HEK293 (cell line): ENCODE data around the gene DDX50.

Source experiments
- CTCF ChIA-PET: fragments of 350-600 bp; formaldehyde crosslinking; extraction: SDS; loops from one replicate; lab custom pipeline; 2021; ENCODE audit warnings: antibody characterized with exemption; lab: Yijun Ruan, JAX
- POLR2A ChIA-PET: fragments of 300-600 bp; formaldehyde crosslinking; extraction: SDS; loops from one replicate; lab custom pipeline; 2020; ENCODE audit warnings: antibody characterized with exemption, inconsistent platforms; lab: Yijun Ruan, JAX
- H3K27ac ChIP-seq: fragments of 200-500 bp; sonication (Bioruptor generic); 2 replicates; pipeline ENCODE4 v1.5.1; 2014; ENCODE audit warnings: low read depth, low read length, control low read depth, inconsistent platforms; ENCODE audit errors: extremely low read depth
- H3K36me3 ChIP-seq, 2 experiments: fragments of 200-500 bp in 1 of 2; sonication (Bioruptor generic) in 1 of 2; 1 replicate in 1 of 2; 2 replicates in 1 of 2; pipeline ENCODE4 v1.5.1; 2014 to 2017; ENCODE audit warnings: inconsistent platforms in 2 of 2, low read length in 2 of 2; ENCODE audit not compliant: control insufficient read depth in 2 of 2, insufficient read depth in 1 of 2
- H3K4me1 ChIP-seq: fragments of 200-500 bp; sonication (Bioruptor generic); 2 replicates; pipeline ENCODE4 v1.5.1; 2014; ENCODE audit warnings: mild to moderate bottlenecking, low read length, inconsistent platforms; ENCODE audit not compliant: control insufficient read depth, insufficient read depth
- H3K4me3 ChIP-seq: 2 replicates; pipeline ENCODE4 v1.5.1; 2011; ENCODE audit warnings: low read depth, mild to moderate bottlenecking, control low read depth, low read length, moderate library complexity
- H3K9me3 ChIP-seq: fragments of 200-500 bp; sonication (Bioruptor generic); 2 replicates; pipeline ENCODE4 v1.5.1; 2014; ENCODE audit warnings: low read depth, low read length, inconsistent platforms; ENCODE audit not compliant: control insufficient read depth, insufficient read depth
- KLF9 ChIP-seq: fragments of 450-650 bp; formaldehyde crosslinking; IDR thresholded peaks from 2 replicates; pipeline ENCODE4 v1.5.1; 2016; ENCODE audit warnings: missing biosample characterization, missing genetic modification characterization, low read depth
- ZBTB1 ChIP-seq: fragments of 450-650 bp; formaldehyde crosslinking; IDR thresholded peaks from 2 replicates; pipeline ENCODE4 v1.5.1; 2016; ENCODE audit warnings: missing biosample characterization, missing genetic modification characterization
- ZFHX2 ChIP-seq: fragments of 450-650 bp; formaldehyde crosslinking; conservative IDR thresholded peaks from 2 replicates; pipeline ENCODE4 v1.5.1; 2016; ENCODE audit warnings: missing biosample characterization, missing genetic modification characterization
- ZNF10 ChIP-seq: fragments of 450-650 bp; formaldehyde crosslinking; IDR thresholded peaks from 2 replicates; pipeline ENCODE4 v1.5.1; 2017; ENCODE audit warnings: missing biosample characterization, missing genetic modification characterization
- ZNF138 ChIP-seq: fragments of 450-650 bp; formaldehyde crosslinking; IDR thresholded peaks from 2 replicates; pipeline ENCODE4 v1.5.1; 2016; ENCODE audit warnings: missing biosample characterization, missing genetic modification characterization, borderline replicate concordance
- ZNF248 ChIP-seq: fragments of 450-650 bp; formaldehyde crosslinking; IDR thresholded peaks from 2 replicates; pipeline ENCODE4 v1.5.1; 2017; ENCODE audit warnings: missing biosample characterization, missing genetic modification characterization
- ZNF426 ChIP-seq: fragments of 450-650 bp; formaldehyde crosslinking; IDR thresholded peaks from 2 replicates; pipeline ENCODE4 v1.5.1; 2017; ENCODE audit warnings: missing biosample characterization, missing genetic modification characterization, mild to moderate bottlenecking, inconsistent platforms, moderate library complexity
- ZNF664 ChIP-seq: fragments of 450-650 bp; formaldehyde crosslinking; IDR thresholded peaks from 2 replicates; pipeline ENCODE4 v1.5.1; 2016; ENCODE audit warnings: missing biosample characterization, missing genetic modification characterization
- ZNF843 ChIP-seq: fragments of 450-650 bp; formaldehyde crosslinking; IDR thresholded peaks from 2 replicates; pipeline ENCODE4 v1.5.1; 2016; ENCODE audit warnings: missing biosample characterization, missing genetic modification characterization
- ZXDB ChIP-seq: fragments of 450-650 bp; formaldehyde crosslinking; IDR thresholded peaks from 2 replicates; pipeline ENCODE4 v1.5.1; 2016; ENCODE audit warnings: missing biosample characterization, missing genetic modification characterization
- TF ChIP-seq, protein P1 (sequence below): fragments of 450-650 bp; formaldehyde crosslinking; IDR thresholded peaks from 2 replicates; pipeline ENCODE4 v1.5.1; 2016; ENCODE audit warnings: missing biosample characterization, missing genetic modification characterization
- TF ChIP-seq, protein P2 (sequence below): fragments of 450-650 bp; formaldehyde crosslinking; IDR thresholded peaks from 2 replicates; pipeline ENCODE4 v1.5.1; 2017; ENCODE audit warnings: missing biosample characterization, mild to moderate bottlenecking, missing genetic modification characterization, moderate library complexity
- TF ChIP-seq, protein P3 (sequence below): fragments of 450-650 bp; IDR thresholded peaks from 2 replicates; pipeline ENCODE4 v1.5.1; 2018; ENCODE audit warnings: missing biosample characterization, missing genetic modification characterization
- TF ChIP-seq, protein P4 (sequence below): fragments of 450-650 bp; formaldehyde crosslinking; conservative IDR thresholded peaks from 2 replicates; pipeline ENCODE4 v1.5.1; 2016; ENCODE audit warnings: low read depth, missing biosample characterization, missing genetic modification characterization
- TF ChIP-seq, protein P5 (sequence below): IDR thresholded peaks from 2 replicates; pipeline ENCODE4 v1.6.1; 2011; ENCODE audit warnings: mild to moderate bottlenecking, low read depth, low read length, borderline replicate concordance

The DDX50 gene

DNA sequence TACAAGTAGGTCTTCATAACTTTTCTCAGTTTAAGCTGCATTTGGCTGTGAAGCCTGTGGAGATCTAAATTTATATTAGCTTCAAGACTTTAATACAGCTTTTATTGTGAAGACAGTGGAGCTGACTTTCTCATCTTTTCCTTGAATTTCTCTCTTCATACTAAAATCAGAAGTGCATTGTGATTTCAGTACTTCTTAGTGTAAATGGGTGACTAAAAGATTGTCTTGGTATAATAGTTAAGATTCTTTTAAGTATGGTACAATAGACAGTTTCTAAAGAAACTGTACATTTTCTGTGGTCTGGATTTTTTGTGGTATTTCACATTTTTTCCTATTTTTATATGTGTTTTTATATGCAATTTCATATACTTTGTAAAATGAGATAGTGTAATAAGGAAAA is 33.9 kb downstream of the DDX50 start (continued):
- TF ChIP-seq, protein P1, sequence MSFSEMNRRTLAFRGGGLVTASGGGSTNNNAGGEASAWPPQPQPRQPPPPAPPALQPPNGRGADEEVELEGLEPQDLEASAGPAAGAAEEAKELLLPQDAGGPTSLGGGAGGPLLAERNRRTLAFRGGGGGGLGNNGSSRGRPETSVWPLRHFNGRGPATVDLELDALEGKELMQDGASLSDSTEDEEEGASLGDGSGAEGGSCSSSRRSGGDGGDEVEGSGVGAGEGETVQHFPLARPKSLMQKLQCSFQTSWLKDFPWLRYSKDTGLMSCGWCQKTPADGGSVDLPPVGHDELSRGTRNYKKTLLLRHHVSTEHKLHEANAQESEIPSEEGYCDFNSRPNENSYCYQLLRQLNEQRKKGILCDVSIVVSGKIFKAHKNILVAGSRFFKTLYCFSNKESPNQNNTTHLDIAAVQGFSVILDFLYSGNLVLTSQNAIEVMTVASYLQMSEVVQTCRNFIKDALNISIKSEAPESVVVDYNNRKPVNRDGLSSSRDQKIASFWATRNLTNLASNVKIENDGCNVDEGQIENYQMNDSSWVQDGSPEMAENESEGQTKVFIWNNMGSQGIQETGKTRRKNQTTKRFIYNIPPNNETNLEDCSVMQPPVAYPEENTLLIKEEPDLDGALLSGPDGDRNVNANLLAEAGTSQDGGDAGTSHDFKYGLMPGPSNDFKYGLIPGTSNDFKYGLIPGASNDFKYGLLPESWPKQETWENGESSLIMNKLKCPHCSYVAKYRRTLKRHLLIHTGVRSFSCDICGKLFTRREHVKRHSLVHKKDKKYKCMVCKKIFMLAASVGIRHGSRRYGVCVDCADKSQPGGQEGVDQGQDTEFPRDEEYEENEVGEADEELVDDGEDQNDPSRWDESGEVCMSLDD (tag by site-specific recombination): no peak
- TF ChIP-seq, protein P2, sequence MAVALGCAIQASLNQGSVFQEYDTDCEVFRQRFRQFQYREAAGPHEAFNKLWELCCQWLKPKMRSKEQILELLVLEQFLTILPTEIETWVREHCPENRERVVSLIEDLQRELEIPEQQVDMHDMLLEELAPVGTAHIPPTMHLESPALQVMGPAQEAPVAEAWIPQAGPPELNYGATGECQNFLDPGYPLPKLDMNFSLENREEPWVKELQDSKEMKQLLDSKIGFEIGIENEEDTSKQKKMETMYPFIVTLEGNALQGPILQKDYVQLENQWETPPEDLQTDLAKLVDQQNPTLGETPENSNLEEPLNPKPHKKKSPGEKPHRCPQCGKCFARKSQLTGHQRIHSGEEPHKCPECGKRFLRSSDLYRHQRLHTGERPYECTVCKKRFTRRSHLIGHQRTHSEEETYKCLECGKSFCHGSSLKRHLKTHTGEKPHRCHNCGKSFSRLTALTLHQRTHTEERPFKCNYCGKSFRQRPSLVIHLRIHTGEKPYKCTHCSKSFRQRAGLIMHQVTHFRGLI (tag by site-specific recombination): no peak
- TF ChIP-seq ZNF10 (no peak), KLF9 (tag by site-specific recombination) (no peak), ZNF248 (tag by site-specific recombination) (no peak), ZXDB (tag by site-specific recombination) (no peak), ZNF138 (tag by site-specific recombination) (no peak)
- TF ChIP-seq, protein P3, sequence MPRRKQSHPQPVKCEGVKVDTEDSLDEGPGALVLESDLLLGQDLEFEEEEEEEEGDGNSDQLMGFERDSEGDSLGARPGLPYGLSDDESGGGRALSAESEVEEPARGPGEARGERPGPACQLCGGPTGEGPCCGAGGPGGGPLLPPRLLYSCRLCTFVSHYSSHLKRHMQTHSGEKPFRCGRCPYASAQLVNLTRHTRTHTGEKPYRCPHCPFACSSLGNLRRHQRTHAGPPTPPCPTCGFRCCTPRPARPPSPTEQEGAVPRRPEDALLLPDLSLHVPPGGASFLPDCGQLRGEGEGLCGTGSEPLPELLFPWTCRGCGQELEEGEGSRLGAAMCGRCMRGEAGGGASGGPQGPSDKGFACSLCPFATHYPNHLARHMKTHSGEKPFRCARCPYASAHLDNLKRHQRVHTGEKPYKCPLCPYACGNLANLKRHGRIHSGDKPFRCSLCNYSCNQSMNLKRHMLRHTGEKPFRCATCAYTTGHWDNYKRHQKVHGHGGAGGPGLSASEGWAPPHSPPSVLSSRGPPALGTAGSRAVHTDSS (tag by site-specific recombination): no peak
- TF ChIP-seq, all 188 proteins: peak for 0

DNA sequence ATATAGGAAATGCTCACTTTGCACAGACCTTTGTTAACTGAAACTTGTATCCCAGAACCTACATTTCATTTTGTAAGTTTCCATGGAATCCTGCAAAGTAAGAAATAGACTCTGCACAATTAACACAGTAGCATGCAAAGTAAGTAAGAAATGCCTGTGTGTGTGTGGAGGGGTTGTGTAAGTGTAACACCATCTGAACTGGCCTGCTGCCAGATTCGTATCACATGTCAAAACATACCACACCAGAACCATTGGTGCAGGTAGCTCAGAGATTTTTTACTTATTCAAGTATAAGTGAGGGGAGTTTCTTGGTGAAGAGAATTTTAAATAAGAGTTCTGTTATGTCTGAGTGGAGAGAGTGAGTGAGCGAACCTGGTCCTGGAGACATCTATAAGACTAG is 37.0 kb downstream of the DDX50 start:
- no peaks in the 10 kb centered on the region for H3K9me3 ChIP-seq
- ChIA-PET CTCF (no interaction called here), POLR2A (no interaction called here)
- TF ChIP-seq, protein P4, sequence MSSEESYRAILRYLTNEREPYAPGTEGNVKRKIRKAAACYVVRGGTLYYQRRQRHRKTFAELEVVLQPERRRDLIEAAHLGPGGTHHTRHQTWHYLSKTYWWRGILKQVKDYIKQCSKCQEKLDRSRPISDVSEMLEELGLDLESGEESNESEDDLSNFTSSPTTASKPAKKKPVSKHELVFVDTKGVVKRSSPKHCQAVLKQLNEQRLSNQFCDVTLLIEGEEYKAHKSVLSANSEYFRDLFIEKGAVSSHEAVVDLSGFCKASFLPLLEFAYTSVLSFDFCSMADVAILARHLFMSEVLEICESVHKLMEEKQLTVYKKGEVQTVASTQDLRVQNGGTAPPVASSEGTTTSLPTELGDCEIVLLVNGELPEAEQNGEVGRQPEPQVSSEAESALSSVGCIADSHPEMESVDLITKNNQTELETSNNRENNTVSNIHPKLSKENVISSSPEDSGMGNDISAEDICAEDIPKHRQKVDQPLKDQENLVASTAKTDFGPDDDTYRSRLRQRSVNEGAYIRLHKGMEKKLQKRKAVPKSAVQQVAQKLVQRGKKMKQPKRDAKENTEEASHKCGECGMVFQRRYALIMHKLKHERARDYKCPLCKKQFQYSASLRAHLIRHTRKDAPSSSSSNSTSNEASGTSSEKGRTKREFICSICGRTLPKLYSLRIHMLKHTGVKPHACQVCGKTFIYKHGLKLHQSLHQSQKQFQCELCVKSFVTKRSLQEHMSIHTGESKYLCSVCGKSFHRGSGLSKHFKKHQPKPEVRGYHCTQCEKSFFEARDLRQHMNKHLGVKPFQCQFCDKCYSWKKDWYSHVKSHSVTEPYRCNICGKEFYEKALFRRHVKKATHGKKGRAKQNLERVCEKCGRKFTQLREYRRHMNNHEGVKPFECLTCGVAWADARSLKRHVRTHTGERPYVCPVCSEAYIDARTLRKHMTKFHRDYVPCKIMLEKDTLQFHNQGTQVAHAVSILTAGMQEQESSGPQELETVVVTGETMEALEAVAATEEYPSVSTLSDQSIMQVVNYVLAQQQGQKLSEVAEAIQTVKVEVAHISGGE: peak; percentile 72
- TF ChIP-seq ZNF426 (tag by site-specific recombination) (no peak), ZFHX2 (no peak), ZNF843 (no peak), ZBTB1 (tag by site-specific recombination) (no peak), ZNF664 (tag by site-specific recombination) (peak; percentile 47; the same call in 1 of the 2 replicates)
- TF ChIP-seq, protein P5, sequence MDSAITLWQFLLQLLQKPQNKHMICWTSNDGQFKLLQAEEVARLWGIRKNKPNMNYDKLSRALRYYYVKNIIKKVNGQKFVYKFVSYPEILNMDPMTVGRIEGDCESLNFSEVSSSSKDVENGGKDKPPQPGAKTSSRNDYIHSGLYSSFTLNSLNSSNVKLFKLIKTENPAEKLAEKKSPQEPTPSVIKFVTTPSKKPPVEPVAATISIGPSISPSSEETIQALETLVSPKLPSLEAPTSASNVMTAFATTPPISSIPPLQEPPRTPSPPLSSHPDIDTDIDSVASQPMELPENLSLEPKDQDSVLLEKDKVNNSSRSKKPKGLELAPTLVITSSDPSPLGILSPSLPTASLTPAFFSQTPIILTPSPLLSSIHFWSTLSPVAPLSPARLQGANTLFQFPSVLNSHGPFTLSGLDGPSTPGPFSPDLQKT: no peak
- peaks cover 70 to 71% of the 10 kb centered on the region in 2 experiments for H3K36me3 ChIP-seq
- H3K4me3 ChIP-seq: no peak overlapping the region
- H3K4me1 ChIP-seq: peaks cover 3% of the 10 kb centered on the region; the same call in 1 of the 2 replicates
- H3K27ac ChIP-seq: no peak overlapping the region
